ENCODE data around the gene DHRSX.

The DHRSX gene

GRCh38 chrX:2542826-2543521 is 42.2 kb upstream of the DHRSX start:
- H3K4me3 ChIP-seq (ENCODE audit: low read depth, low read length): no peak overlapping the region
- TF ChIP-seq CTCF (IDR thresholded peaks at IDR 0.05; ENCODE audit: borderline replicate concordance, insufficient read depth, low read depth, low read length): no peak

- H3K4me3 ChIP-seq (ENCODE audit: low read depth, low read length): no peak overlapping the region
- no peak for TF ChIP-seq CTCF (IDR thresholded peaks at IDR 0.05; ENCODE audit: borderline replicate concordance, insufficient read depth, low read depth, low read length)
Observed at GRCh38 chrX:2541603-2542002, 40.8 kb upstream of the DHRSX start.

GRCh38 chrX:2540426-2540947 is 39.7 kb upstream of the DHRSX start:
- no peak for TF ChIP-seq CTCF (IDR thresholded peaks at IDR 0.05; ENCODE audit: borderline replicate concordance, insufficient read depth, low read depth, low read length)

GRCh38 chrX:2539586-2539985 is 38.8 kb upstream of the DHRSX start:
- H3K4me3 ChIP-seq (ENCODE audit: low read depth, low read length): no peak overlapping the region
- no peak for TF ChIP-seq CTCF (IDR thresholded peaks at IDR 0.05; ENCODE audit: borderline replicate concordance, insufficient read depth, low read depth, low read length)

More at GRCh38 chrX:2540426-2540947, 39.7 kb upstream of the DHRSX start:
- H3K4me3 ChIP-seq (ENCODE audit: low read depth, low read length): no peak overlapping the region

GRCh38 chrX:2538031-2538757 is 37.4 kb upstream of the DHRSX start:
- no peak for TF ChIP-seq CTCF (IDR thresholded peaks at IDR 0.05; ENCODE audit: borderline replicate concordance, insufficient read depth, low read depth, low read length)
- no peak overlapping the region for H3K4me3 ChIP-seq (ENCODE audit: low read depth, low read length)

GRCh38 chrX:2536974-2537373 is 36.2 kb upstream of the DHRSX start:
- TF ChIP-seq CTCF (IDR thresholded peaks at IDR 0.05; ENCODE audit: borderline replicate concordance, insufficient read depth, low read depth, low read length): no peak
- no peak overlapping the region for H3K4me3 ChIP-seq (ENCODE audit: low read depth, low read length)

Measured in GM12875 (cell line).